ACC112 (cell line): ENCODE measurements around the gene RNGTT.
"Not testable (repeated sequence)": the region's sequence is repeated elsewhere in the genome, so short reads cannot be mapped to it uniquely, and the experiment has no call there.

ENCODE experiments used
- H2AFZ ChIP-seq: fragments of 200-600 bp; sonication (generic); one replicate; pipeline ENCODE4 v1.6.0; 2017; ENCODE audit warnings: antibody characterized with exemption, low read length; ENCODE audit not compliant: unreplicated experiment
- H3K27ac ChIP-seq: fragments of 200-600 bp; sonication (generic); 2 replicates; pipeline ENCODE4 v1.5.1; 2014; ENCODE audit warnings: low read depth, mild to moderate bottlenecking, antibody characterized with exemption, low read length, moderate library complexity
- H3K27me3 ChIP-seq: fragments of 200-600 bp; sonication (generic); 2 replicates; pipeline ENCODE4 v1.6.1; 2014; ENCODE audit warnings: mild to moderate bottlenecking, antibody characterized with exemption, low read length, moderate library complexity, mixed read lengths; ENCODE audit not compliant: insufficient read depth
- H3K36me3 ChIP-seq: fragments of 200-600 bp; sonication (generic); 2 replicates; pipeline ENCODE4 v1.6.1; 2016; ENCODE audit warnings: mild to moderate bottlenecking, antibody characterized with exemption, low read length, moderate library complexity, mixed read lengths; ENCODE audit not compliant: insufficient read depth
- H3K4me1 ChIP-seq: fragments of 200-600 bp; sonication (generic); one replicate; pipeline ENCODE4 v1.6.1; 2016; ENCODE audit warnings: low read length, mixed read lengths; ENCODE audit not compliant: insufficient read depth, unreplicated experiment, control insufficient read depth
- H3K4me3 ChIP-seq: fragments of 200-600 bp; sonication (generic); 2 replicates; pipeline ENCODE4 v1.5.1; 2014; ENCODE audit warnings: mild to moderate bottlenecking, low read depth, low read length
- H3K79me2 ChIP-seq: fragments of 200-600 bp; sonication (generic); one replicate; pipeline ENCODE4 v1.6.0; 2016; ENCODE audit warnings: low read length; ENCODE audit not compliant: control insufficient read depth, unreplicated experiment, insufficient read depth

The RNGTT gene

GRCh38 chr6:88913471-88913870, 49.9 kb downstream of the RNGTT start:
- no peak overlapping the region for H3K27ac ChIP-seq

GRCh38 chr6:88910922-88911778, 52.3 kb downstream of the RNGTT start:
- peaks cover 13% of the 10 kb centered on the region for H3K79me2 ChIP-seq

More at GRCh38 chr6:88913471-88913870, 49.9 kb downstream of the RNGTT start:
- peaks cover 13% of the 10 kb centered on the region for H3K79me2 ChIP-seq
- peaks cover 7% of the 10 kb centered on the region for H3K4me1 ChIP-seq
- no peak overlapping the region for H2AFZ ChIP-seq
- H3K36me3 ChIP-seq = no peaks in the 10 kb centered on the region
- no peaks in the 10 kb centered on the region for H3K27me3 ChIP-seq
- no peak overlapping the region for H3K4me3 ChIP-seq

DNA sequence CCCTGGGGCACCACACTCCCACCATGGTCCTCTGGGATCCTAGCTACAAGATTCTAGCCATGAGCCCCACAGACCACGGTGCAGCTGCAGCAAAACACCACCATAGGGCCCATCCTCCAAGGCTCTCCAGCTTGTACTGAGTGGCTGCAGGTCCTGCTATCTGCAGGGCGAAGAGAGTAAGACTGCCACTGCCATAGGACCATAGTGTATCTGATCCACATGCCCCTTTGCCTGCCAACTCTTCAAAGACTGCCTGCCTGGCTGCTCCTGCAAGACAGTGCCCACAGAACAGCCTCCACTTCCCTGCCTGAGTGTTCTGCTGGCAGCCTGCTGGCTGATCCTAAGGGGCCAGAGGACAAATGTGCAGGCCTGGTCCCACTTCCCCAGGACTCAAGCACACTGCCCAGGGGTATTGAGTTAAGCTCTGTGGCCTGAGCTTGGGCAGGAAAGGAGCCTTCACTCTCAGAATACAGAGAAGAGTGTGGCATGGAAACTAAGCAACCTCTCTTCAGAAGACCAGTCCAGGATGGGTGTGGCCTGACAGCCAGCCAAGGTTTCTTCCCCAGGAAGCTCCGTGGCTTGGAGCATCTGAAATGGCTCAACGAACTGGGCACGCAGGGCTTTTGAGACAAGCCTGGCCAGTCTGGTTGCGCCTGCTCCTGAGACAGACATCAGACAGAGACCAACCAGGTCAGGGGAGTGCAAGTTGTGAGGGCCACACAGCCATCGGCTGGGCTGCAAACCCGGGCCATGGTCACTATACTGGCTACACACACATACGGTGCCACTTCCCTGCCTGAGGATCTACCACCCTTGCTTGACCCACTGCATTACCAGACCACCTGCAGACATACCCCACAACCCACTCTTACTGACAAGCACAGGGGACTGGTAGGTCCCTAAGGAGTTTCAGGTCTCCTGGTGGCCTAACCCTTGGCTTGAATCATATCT, 54.5 kb downstream of the RNGTT start:
- no peak overlapping the region for H2AFZ ChIP-seq
- no peak overlapping the region for H3K4me3 ChIP-seq
- H3K27ac ChIP-seq = no peak overlapping the region
- H3K36me3 ChIP-seq = no peaks in the 10 kb centered on the region
- peaks cover 7% of the 10 kb centered on the region for H3K4me1 ChIP-seq
- peaks cover 13% of the 10 kb centered on the region for H3K79me2 ChIP-seq
- no peaks in the 10 kb centered on the region for H3K27me3 ChIP-seq

More at GRCh38 chr6:88910922-88911778, 52.3 kb downstream of the RNGTT start:
- H3K27ac ChIP-seq = no peak overlapping the region
- H3K4me3 ChIP-seq = no peak overlapping the region
- H3K4me1 ChIP-seq = peaks cover 7% of the 10 kb centered on the region
- no peaks in the 10 kb centered on the region for H3K27me3 ChIP-seq
- no peaks in the 10 kb centered on the region for H3K36me3 ChIP-seq
- H2AFZ ChIP-seq = no peak overlapping the region

DNA sequence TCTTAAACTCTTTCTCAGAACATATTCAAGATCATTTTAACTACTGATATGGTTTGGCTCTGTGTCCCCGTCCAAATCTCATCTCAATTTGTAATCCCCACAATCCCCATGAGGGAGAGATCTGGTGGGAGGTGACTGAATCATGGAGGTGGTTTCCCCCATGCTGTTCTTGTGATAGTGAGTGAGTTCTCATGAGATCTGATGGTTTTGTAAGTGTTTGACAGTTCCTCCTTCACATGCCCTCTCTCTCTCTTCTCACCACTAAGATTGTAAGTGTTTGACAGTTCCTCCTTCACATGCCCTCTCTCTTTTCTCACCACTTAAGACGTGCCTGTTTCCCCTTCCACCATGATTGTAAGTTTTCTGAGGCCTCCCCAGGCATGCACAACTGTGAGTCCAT, 56.3 kb downstream of the RNGTT start:
- not testable (repeated sequence) for H3K4me3 ChIP-seq, H3K27ac ChIP-seq, H3K36me3 ChIP-seq, H3K27me3 ChIP-seq, H3K4me1 ChIP-seq, H2AFZ ChIP-seq
- H3K79me2 ChIP-seq = peaks cover 10% of the 10 kb centered on the region

GRCh38 chr6:88899569-88900316, 63.7 kb downstream of the RNGTT start:
- H3K27me3 ChIP-seq = no peaks in the 10 kb centered on the region
- H2AFZ ChIP-seq = no peak overlapping the region
- no peak overlapping the region for H3K4me3 ChIP-seq
- H3K79me2 ChIP-seq = no peaks in the 10 kb centered on the region
- no peaks in the 10 kb centered on the region for H3K4me1 ChIP-seq
- no peak overlapping the region for H3K27ac ChIP-seq
- H3K36me3 ChIP-seq = no peaks in the 10 kb centered on the region; the same call in 1 of the 2 replicates

- Histone ChIP-seq H3K4me3 (no peak overlapping the region), H3K27ac (no peak overlapping the region), H2AFZ (no peak overlapping the region), H3K27me3 (no peaks in the 10 kb centered on the region), H3K79me2 (no peaks in the 10 kb centered on the region), H3K36me3 (no peaks in the 10 kb centered on the region), H3K4me1 (peaks cover 8% of the 10 kb centered on the region)
These were observed 67.5 kb downstream of the RNGTT start for GRCh38 chr6:88895911-88896310.

DNA sequence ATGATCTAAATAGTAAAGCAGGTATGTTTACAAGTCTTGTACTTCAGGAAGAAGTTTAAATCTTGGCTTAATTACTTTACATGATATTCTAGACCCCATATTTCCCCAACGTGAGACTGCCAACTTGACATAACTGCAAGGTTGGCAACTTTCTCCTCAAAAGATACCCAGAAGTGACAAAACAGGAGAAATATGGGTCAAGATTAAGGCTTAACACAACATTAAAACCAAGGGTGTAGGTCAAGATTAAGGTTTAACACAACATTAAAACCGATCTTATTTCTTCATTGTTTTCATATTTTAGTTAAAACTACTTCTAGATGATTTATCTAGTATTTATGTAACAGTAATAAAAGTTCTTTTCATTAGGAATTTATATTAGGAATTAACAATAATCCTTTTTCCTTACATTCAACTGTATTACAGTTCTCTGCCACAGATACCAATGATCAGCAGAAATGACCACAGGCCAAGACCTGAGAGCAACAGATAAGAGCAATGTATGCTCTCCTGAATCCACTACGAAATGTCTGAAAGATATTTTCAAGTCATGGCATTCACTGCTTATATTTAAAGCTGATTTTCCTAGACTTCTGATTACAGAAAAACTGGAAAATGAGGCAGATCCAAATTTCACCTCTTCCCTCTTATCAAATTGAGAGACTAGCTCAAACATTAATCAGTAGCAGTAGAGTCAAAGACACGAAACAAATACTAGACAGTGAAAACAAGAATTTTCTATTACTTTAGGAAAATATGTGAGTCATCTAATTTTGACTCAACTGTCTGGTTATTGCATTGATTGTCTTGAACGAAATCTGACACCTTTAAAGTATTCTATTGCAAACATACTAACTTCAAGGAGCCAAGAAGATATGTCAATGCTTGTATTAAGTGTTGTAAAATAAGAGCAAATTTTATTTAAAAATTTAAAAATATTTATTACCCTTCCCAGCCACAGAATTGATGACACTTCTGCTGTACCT, 72.3 kb downstream of the RNGTT start:
- H3K4me1 ChIP-seq = peaks cover 8% of the 10 kb centered on the region
- no peaks in the 10 kb centered on the region for H3K27me3 ChIP-seq
- H3K4me3 ChIP-seq = no peak overlapping the region
- H3K27ac ChIP-seq = no peak overlapping the region
- no peaks in the 10 kb centered on the region for H3K79me2 ChIP-seq
- no peak overlapping the region for H2AFZ ChIP-seq
- peaks cover 6% of the 10 kb centered on the region; the same call in 1 of the 2 replicates for H3K36me3 ChIP-seq

- Histone ChIP-seq H3K4me3 (no peak overlapping the region), H3K36me3 (peaks cover 12% of the 10 kb centered on the region), H3K79me2 (no peaks in the 10 kb centered on the region), H3K4me1 (peaks cover 8% of the 10 kb centered on the region), H3K27ac (no peak overlapping the region), H2AFZ (no peak overlapping the region), H3K27me3 (no peaks in the 10 kb centered on the region)
These were observed 73.0 kb downstream of the RNGTT start for GRCh38 chr6:88890394-88890793.

GRCh38 chr6:88884361-88884760, 79.1 kb downstream of the RNGTT start:
- Histone ChIP-seq H3K27ac (no peak overlapping the region), H3K79me2 (no peaks in the 10 kb centered on the region), H2AFZ (no peak overlapping the region), H3K4me3 (no peak overlapping the region), H3K36me3 (peaks cover 24% of the 10 kb centered on the region), H3K27me3 (no peaks in the 10 kb centered on the region), H3K4me1 (peaks cover 11% of the 10 kb centered on the region)
